IPS-NIHi11 (cell line): ENCODE measurements around the gene SLC12A3.
A peak's percentile ranks its signal among the peaks of the same experiment; 100 is the strongest.

Experiments used
- DNase-seq: peaks from one replicate; pipeline ENCODE4 v3.0.0; 2012; ENCODE audit warnings: mixed read lengths, low spot score

The SLC12A3 gene

GRCh38 chr16:56892705-56893104 lies 27.7 kb downstream of the SLC12A3 start:
- no peak for DNase-seq

GRCh38 chr16:56894331-56894917 lies 29.4 kb downstream of the SLC12A3 start:
- no peak for DNase-seq

GRCh38 chr16:56895813-56896212 lies 30.8 kb downstream of the SLC12A3 start:
- no peak for DNase-seq

- DNase-seq, result no peak
Observed at GRCh38 chr16:56896244-56896643, 31.2 kb downstream of the SLC12A3 start.

- no peak for DNase-seq
Observed at GRCh38 chr16:56897026-56897799, 32.2 kb downstream of the SLC12A3 start.

- DNase-seq, result no peak
Observed at GRCh38 chr16:56898847-56899246, 33.8 kb downstream of the SLC12A3 start.

- no peak for DNase-seq
Observed at GRCh38 chr16:56903866-56904265, 38.9 kb downstream of the SLC12A3 start.

GRCh38 chr16:56907401-56907800 lies 42.4 kb downstream of the SLC12A3 start:
- DNase-seq, result no peak

GRCh38 chr16:56909527-56909979 lies 44.5 kb downstream of the SLC12A3 start:
- DNase-seq, result no peak

GRCh38 chr16:56910112-56910511 lies 45.1 kb downstream of the SLC12A3 start:
- DNase-seq, result no peak

GRCh38 chr16:56910654-56911539 lies 45.9 kb downstream of the SLC12A3 start:
- no peak for DNase-seq

- peak; percentile 46 for DNase-seq
Observed at GRCh38 chr16:56911771-56912571, 47.0 kb downstream of the SLC12A3 start.

- DNase-seq, result no peak
Observed at GRCh38 chr16:56912746-56913708, 48.0 kb downstream of the SLC12A3 start.

- DNase-seq, result no peak
Observed at GRCh38 chr16:56914896-56915295, 49.9 kb downstream of the SLC12A3 start.

GRCh38 chr16:56915336-56916119 lies 50.5 kb downstream of the SLC12A3 start:
- no peak for DNase-seq

- DNase-seq, result no peak
Observed at GRCh38 chr16:56916571-56917403, 51.8 kb downstream of the SLC12A3 start.

- no peak for DNase-seq
Observed at GRCh38 chr16:56918467-56919012, 53.5 kb downstream of the SLC12A3 start.

GRCh38 chr16:56919099-56919800 lies 54.2 kb downstream of the SLC12A3 start:
- no peak for DNase-seq
